SH-SY5Y (cell line): ENCODE measurements around the gene PSMA3.

Experiments
- GATA2 ChIP-seq: IDR thresholded peaks from 2 replicates; pipeline ENCODE4 v1.6.1; 2011; ENCODE audit warnings: mild to moderate bottlenecking, low read depth, low read length
- GATA3 ChIP-seq: IDR thresholded peaks from 2 replicates; pipeline ENCODE4 v1.6.1; 2011; ENCODE audit warnings: low read depth, mild to moderate bottlenecking, low read length, moderate library complexity

GRCh38 chr14:58298477-58299400 lies 54.1 kb downstream of the PSMA3 start, which contains the start of gene ARID4A:
- TF ChIP-seq GATA3 = no peak
- TF ChIP-seq GATA2 = no peak
